Measurements from ENCODE around the gene TSPAN5.

The TSPAN5 gene

GRCh38 chr4:98643755-98644154 lies 14.7 kb downstream of the TSPAN5 start:
- no peak overlapping the region for H3K27ac ChIP-seq (replicated peaks)
- TF ChIP-seq SPI1 (IDR thresholded peaks at IDR 0.05; ENCODE audit: borderline replicate concordance, low read depth): no peak
- TF ChIP-seq REST (IDR thresholded peaks at IDR 0.05; ENCODE audit: insufficient replicate concordance, low read depth): no peak
- TF ChIP-seq POLR2AphosphoS5 (IDR thresholded peaks at IDR 0.05; ENCODE audit: low read depth): no peak
- no peak for TF ChIP-seq CTCF (IDR thresholded peaks at IDR 0.05; ENCODE audit: insufficient read depth, low read length)
- no peak for TF ChIP-seq GABPA (IDR thresholded peaks at IDR 0.05; ENCODE audit: low read depth)
- no peak overlapping the region for H3K4me3 ChIP-seq (replicated peaks; ENCODE audit: insufficient read depth, low read length)
- DNase-seq (ENCODE audit: low read depth in 1 of 2, low spot score in 1 of 2): no peak
- H3K27me3 ChIP-seq (ENCODE audit: insufficient read depth, poor library complexity, severe bottlenecking): peaks cover 2% of the 10 kb centered on the region

- TF ChIP-seq POLR2AphosphoS5 (IDR thresholded peaks at IDR 0.05; ENCODE audit: low read depth) (no peak), SPI1 (IDR thresholded peaks at IDR 0.05; ENCODE audit: borderline replicate concordance, low read depth) (no peak), GABPA (IDR thresholded peaks at IDR 0.05; ENCODE audit: low read depth) (no peak)
- DNase-seq (ENCODE audit: low read depth in 1 of 2, low spot score in 1 of 2): no peak
- Histone ChIP-seq H3K27me3 (ENCODE audit: insufficient read depth, poor library complexity, severe bottlenecking) (peaks cover 2% of the 10 kb centered on the region), H3K4me3 (replicated peaks; ENCODE audit: insufficient read depth, low read length) (no peak overlapping the region), H3K27ac (replicated peaks) (no peak overlapping the region)
These were observed 15.4 kb downstream of the TSPAN5 start for GRCh38 chr4:98642991-98643426.

GRCh38 chr4:98641906-98642668 lies 16.3 kb downstream of the TSPAN5 start:
- DNase-seq (ENCODE audit: low read depth in 1 of 2, low spot score in 1 of 2): no peak
- TF ChIP-seq REST (IDR thresholded peaks at IDR 0.05; ENCODE audit: insufficient replicate concordance, low read depth) (no peak), SPI1 (IDR thresholded peaks at IDR 0.05; ENCODE audit: borderline replicate concordance, low read depth) (no peak), GABPA (IDR thresholded peaks at IDR 0.05; ENCODE audit: low read depth) (no peak), CTCF (IDR thresholded peaks at IDR 0.05; ENCODE audit: insufficient read depth, low read length) (no peak), POLR2AphosphoS5 (IDR thresholded peaks at IDR 0.05; ENCODE audit: low read depth) (no peak)
- peaks cover 2% of the 10 kb centered on the region for H3K27me3 ChIP-seq (ENCODE audit: insufficient read depth, poor library complexity, severe bottlenecking)
- H3K27ac ChIP-seq (replicated peaks): no peak overlapping the region
- no peak overlapping the region for H3K4me3 ChIP-seq (replicated peaks; ENCODE audit: insufficient read depth, low read length)

- H3K27me3 ChIP-seq (ENCODE audit: insufficient read depth, poor library complexity, severe bottlenecking): peaks cover 2% of the 10 kb centered on the region
- DNase-seq (ENCODE audit: low read depth in 1 of 2, low spot score in 1 of 2): no peak
- TF ChIP-seq REST (IDR thresholded peaks at IDR 0.05; ENCODE audit: insufficient replicate concordance, low read depth) (no peak), POLR2AphosphoS5 (IDR thresholded peaks at IDR 0.05; ENCODE audit: low read depth) (no peak)
- H3K4me3 ChIP-seq (replicated peaks; ENCODE audit: insufficient read depth, low read length): no peak overlapping the region
- no peak overlapping the region for H3K27ac ChIP-seq (replicated peaks)
These were observed 17.0 kb downstream of the TSPAN5 start for GRCh38 chr4:98641376-98641775.

All from HL-60 (cell line).